Fibroblast of pulmonary artery (primary cell): ENCODE measurements around the gene HPCA.
A peak's percentile ranks its signal among the peaks of the same experiment; 100 is the strongest.
"Not testable (repeated sequence)": the region's sequence is repeated elsewhere in the genome, so short reads cannot be mapped to it uniquely, and the experiment has no call there.

ENCODE experiments used
- DNase-seq: peaks from one replicate; pipeline ENCODE4 v3.0.0-alpha.2; 2010; ENCODE audit warnings: low read depth
- H3K4me3 ChIP-seq: replicated peaks from 2 replicates; pipeline ENCODE4 v1.5.1; 2011; ENCODE audit warnings: low read depth, mild to moderate bottlenecking, control low read depth, low read length, moderate library complexity
- TF ChIP-seq, protein P1 (sequence below): IDR thresholded peaks from 2 replicates; pipeline ENCODE4 v1.5.1; 2011; ENCODE audit warnings: mild to moderate bottlenecking, control low read depth, low read length, inconsistent platforms; ENCODE audit errors: missing control alignments

HPCA gene

GRCh38 chr1:32904797-32905196, 18.5 kb downstream of the HPCA start:
- no peak overlapping the region for H3K4me3 ChIP-seq

DNA sequence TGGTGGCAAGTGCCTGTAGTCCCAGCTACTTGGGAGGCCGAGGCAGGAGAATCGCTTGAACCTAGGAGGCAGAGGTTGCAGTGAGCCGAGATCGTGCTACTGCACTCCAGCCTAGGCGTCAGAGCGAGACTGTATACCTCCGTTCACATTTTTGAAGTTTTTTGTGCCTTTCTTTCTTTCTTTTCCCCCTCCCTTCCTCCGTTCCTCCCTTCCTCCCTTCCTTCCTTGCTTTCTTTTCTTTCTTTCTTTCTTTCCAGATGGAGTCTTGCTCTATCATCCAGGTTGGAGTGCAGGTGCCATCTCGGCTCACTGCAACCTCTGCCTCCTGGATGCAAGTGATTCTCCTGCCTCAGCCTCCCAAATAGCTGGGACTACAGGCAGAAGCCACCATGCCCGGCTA, 19.3 kb downstream of the HPCA start:
- DNase-seq, H3K4me3 ChIP-seq: not testable (repeated sequence)

More at GRCh38 chr1:32904797-32905196, 18.5 kb downstream of the HPCA start:
- DNase-seq: no peak
- TF ChIP-seq, protein P1, sequence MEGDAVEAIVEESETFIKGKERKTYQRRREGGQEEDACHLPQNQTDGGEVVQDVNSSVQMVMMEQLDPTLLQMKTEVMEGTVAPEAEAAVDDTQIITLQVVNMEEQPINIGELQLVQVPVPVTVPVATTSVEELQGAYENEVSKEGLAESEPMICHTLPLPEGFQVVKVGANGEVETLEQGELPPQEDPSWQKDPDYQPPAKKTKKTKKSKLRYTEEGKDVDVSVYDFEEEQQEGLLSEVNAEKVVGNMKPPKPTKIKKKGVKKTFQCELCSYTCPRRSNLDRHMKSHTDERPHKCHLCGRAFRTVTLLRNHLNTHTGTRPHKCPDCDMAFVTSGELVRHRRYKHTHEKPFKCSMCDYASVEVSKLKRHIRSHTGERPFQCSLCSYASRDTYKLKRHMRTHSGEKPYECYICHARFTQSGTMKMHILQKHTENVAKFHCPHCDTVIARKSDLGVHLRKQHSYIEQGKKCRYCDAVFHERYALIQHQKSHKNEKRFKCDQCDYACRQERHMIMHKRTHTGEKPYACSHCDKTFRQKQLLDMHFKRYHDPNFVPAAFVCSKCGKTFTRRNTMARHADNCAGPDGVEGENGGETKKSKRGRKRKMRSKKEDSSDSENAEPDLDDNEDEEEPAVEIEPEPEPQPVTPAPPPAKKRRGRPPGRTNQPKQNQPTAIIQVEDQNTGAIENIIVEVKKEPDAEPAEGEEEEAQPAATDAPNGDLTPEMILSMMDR: no peak

GRCh38 chr1:32906654-32907053, 20.4 kb downstream of the HPCA start:
- no peak overlapping the region for H3K4me3 ChIP-seq
- no peak for DNase-seq
- TF ChIP-seq, protein P1: no peak

DNA sequence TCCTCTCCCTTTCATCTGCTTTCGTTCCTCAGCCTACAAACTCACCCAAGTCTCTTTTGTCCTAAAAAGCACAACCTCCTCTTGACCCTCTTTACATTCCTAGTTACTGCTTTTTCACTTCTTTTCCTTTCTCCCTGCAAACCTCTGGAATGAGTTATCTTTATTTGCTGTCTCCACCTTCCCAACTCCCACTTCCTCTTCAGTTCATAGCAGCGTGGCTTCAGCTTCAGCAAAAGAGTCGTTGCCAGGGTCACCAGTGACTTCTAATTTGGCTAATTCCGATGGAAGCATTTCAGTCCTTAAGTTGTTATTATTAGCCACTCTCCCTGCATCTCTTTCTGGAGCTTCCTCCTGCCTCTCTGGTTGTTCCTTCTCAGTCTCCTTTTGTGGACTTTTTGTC, 21.1 kb downstream of the HPCA start:
- peak; percentile 74 for DNase-seq
- TF ChIP-seq, protein P1: no peak

GRCh38 chr1:32910319-32910718, 24.0 kb downstream of the HPCA start:
- no peak for DNase-seq
- TF ChIP-seq, protein P1: no peak
- H3K4me3 ChIP-seq: no peak overlapping the region

More for the DNA sequence above, 21.1 kb downstream of the HPCA start:
- H3K4me3 ChIP-seq: no peak overlapping the region

GRCh38 chr1:32915766-32916706, 29.7 kb downstream of the HPCA start:
- TF ChIP-seq, protein P1: no peak
- no peak overlapping the region for H3K4me3 ChIP-seq
- no peak for DNase-seq

DNA sequence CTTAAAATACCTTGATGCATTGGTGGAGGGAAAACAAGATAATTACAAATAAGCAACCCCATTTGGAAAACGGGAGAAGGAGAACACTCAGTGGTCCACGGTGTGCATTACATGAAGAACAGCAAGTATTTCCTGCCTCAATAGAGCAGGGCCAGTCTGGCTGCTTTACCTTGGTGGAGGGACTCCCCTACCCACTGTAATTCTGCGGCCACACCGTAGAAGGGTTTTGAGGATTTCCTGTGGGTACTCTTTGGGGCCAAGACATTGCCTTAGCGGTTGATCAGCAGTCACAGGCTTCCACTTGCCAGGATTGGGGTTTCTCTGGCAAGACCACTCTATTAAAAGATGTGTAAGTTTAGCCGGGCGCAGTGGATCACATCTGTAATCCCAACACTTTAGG, 31.2 kb downstream of the HPCA start:
- no peak overlapping the region for H3K4me3 ChIP-seq
- TF ChIP-seq, protein P1: no peak
- DNase-seq: no peak
